HepG2 (cell line): ENCODE data around the gene PAN2. TPM values are rescaled to one million over a fixed set of nuclear protein-coding genes. Genes with fewer than 3 reads are reported as not detected.

Experiments used
- ARNT ChIP-seq: fragments of 450-650 bp; IDR thresholded peaks from 2 replicates; pipeline ENCODE4 v1.6.1; 2017
- BRD4 ChIP-seq: sonication (generic); formaldehyde crosslinking; IDR thresholded peaks from 2 replicates; pipeline ENCODE4 v1.4.0; 2020; ENCODE audit warnings: missing genetic modification reagents
- CCAR2 ChIP-seq: fragments of 200-400 bp; formaldehyde crosslinking; optimal IDR thresholded peaks from 2 replicates; pipeline ENCODE3; 2018; ENCODE audit warnings: low read depth, mild to moderate bottlenecking, low read length, moderate library complexity
- CHD4 ChIP-seq: fragments of 200-600 bp; sonication (generic); IDR thresholded peaks from 2 replicates; pipeline ENCODE4 v1.7.0; 2017; ENCODE audit warnings: mild to moderate bottlenecking, low read length, borderline replicate concordance
- DDIT3 ChIP-seq: sonication (generic); formaldehyde crosslinking; IDR thresholded peaks from 2 replicates; pipeline ENCODE4 v1.4.0; 2020; ENCODE audit warnings: mild to moderate bottlenecking, missing genetic modification reagents
- ETV5 ChIP-seq: IDR thresholded peaks from 2 replicates; pipeline ENCODE4 v1.6.1; 2018; ENCODE audit warnings: missing biosample characterization, missing genetic modification reagents, inconsistent platforms, borderline replicate concordance
- HNF4A ChIP-seq: sonication (generic); formaldehyde crosslinking; IDR thresholded peaks from 2 replicates; pipeline ENCODE4 v1.4.0; 2020; ENCODE audit warnings: missing genetic modification reagents
- IRF9 ChIP-seq: sonication (generic); formaldehyde crosslinking; IDR thresholded peaks from 2 replicates; pipeline ENCODE4 v1.8.0; 2022; ENCODE audit warnings: missing genetic modification reagents, mild to moderate bottlenecking, borderline replicate concordance
- KDM5A ChIP-seq: fragments of 200-600 bp; sonication (generic); IDR thresholded peaks from 2 replicates; pipeline ENCODE4 v1.7.0; 2018; ENCODE audit warnings: antibody characterized with exemption, mild to moderate bottlenecking, low read length, borderline replicate concordance
- KLF15 ChIP-seq: sonication (generic); formaldehyde crosslinking; IDR thresholded peaks from 2 replicates; pipeline ENCODE4 v1.8.1; 2023; ENCODE audit warnings: borderline replicate concordance, mild to moderate bottlenecking, inconsistent platforms, missing genetic modification reagents, mixed read lengths
- MBNL3 ChIP-seq: fragments of 250-450 bp; sonication (Bioruptor Pico); conservative IDR thresholded peaks from 2 replicates; pipeline ENCODE4 v1.8.0; 2022; ENCODE audit warnings: mild to moderate bottlenecking, inconsistent platforms
- PLSCR1 ChIP-seq: sonication (generic); formaldehyde crosslinking; IDR thresholded peaks from 2 replicates; pipeline ENCODE4 v1.5.0; 2020; ENCODE audit warnings: missing genetic modification reagents, mild to moderate bottlenecking, borderline replicate concordance
- PTBP1 ChIP-seq: fragments of 200-400 bp; formaldehyde crosslinking; IDR thresholded peaks from 2 replicates; pipeline ENCODE4 v1.6.1; 2018; ENCODE audit warnings: low read length, low read depth; ENCODE audit not compliant: poor library complexity, severe bottlenecking
- SNAPC5 ChIP-seq: sonication (generic); formaldehyde crosslinking; IDR thresholded peaks from 2 replicates; pipeline ENCODE4 v1.8.1; 2023; ENCODE audit warnings: mild to moderate bottlenecking, missing genetic modification reagents, borderline replicate concordance
- TCF7L2 ChIP-seq: IDR thresholded peaks from 2 replicates; pipeline ENCODE4 v1.6.1; 2011; ENCODE audit warnings: mild to moderate bottlenecking, low read depth, low read length, moderate library complexity
- ZBTB37 ChIP-seq: sonication (generic); formaldehyde crosslinking; IDR thresholded peaks from 2 replicates; pipeline ENCODE4 v1.4.0; 2020; ENCODE audit warnings: mild to moderate bottlenecking, missing genetic modification reagents
- ZFP90 ChIP-seq: sonication (generic); formaldehyde crosslinking; IDR thresholded peaks from 2 replicates; pipeline ENCODE4 v1.8.0; 2022; ENCODE audit warnings: missing genetic modification reagents, mild to moderate bottlenecking, inconsistent platforms, borderline replicate concordance
- ZMAT5 ChIP-seq: sonication (generic); formaldehyde crosslinking; IDR thresholded peaks from 2 replicates; pipeline ENCODE4 v1.5.0; 2020; ENCODE audit warnings: mild to moderate bottlenecking, low read depth, missing genetic modification reagents, borderline replicate concordance
- ZMYM3 ChIP-seq: sonication (generic); formaldehyde crosslinking; IDR thresholded peaks from 2 replicates; pipeline ENCODE4 v1.5.1; 2020; ENCODE audit warnings: mild to moderate bottlenecking, missing genetic modification reagents
- ZNF10 ChIP-seq: sonication (generic); formaldehyde crosslinking; IDR thresholded peaks from 2 replicates; pipeline ENCODE4 v1.4.0; 2020; ENCODE audit warnings: mild to moderate bottlenecking, low read depth, missing genetic modification reagents, borderline replicate concordance
- ZNF12 ChIP-seq: sonication (generic); formaldehyde crosslinking; IDR thresholded peaks from 2 replicates; pipeline ENCODE4 v1.5.0; 2020; ENCODE audit warnings: missing genetic modification reagents
- ZNF326 ChIP-seq: sonication (generic); formaldehyde crosslinking; IDR thresholded peaks from 2 replicates; pipeline ENCODE4 v1.4.0; 2020; ENCODE audit warnings: missing genetic modification reagents, borderline replicate concordance
- ZNF430 ChIP-seq: sonication (generic); formaldehyde crosslinking; IDR thresholded peaks from 2 replicates; pipeline ENCODE4 v1.9.0; 2021; ENCODE audit warnings: mild to moderate bottlenecking, missing genetic modification reagents
- ZNF614 ChIP-seq: IDR thresholded peaks from 2 replicates; pipeline ENCODE4 v1.6.1; 2018; ENCODE audit warnings: missing biosample characterization, missing genetic modification reagents, inconsistent platforms, borderline replicate concordance
- polyA plus RNA-seq, 8 experiments: library from polyadenylated mRNA; depleted of rRNA in 3 of 8; stranded (reverse) in 7 of 8; unstranded in 1 of 8; fragments of >200 nt; fragmentation: Illumina TruSeq in 4 of 8; extraction: Trizol in 4 of 8; gene quantifications; 2 replicates each; pipeline versions ENCODE4 v1.2.1 to v1.2.3, GENCODE V29; 2011 to 2016; ENCODE audit warnings: low read depth in 4 of 8, missing spikeins in 1 of 8, mixed read lengths in 1 of 8; ENCODE audit not compliant: insufficient read depth in 1 of 8
- total RNA-seq, 5 experiments: library from RNA; depleted of rRNA; stranded (reverse); fragments of >200 nt; fragmentation: Illumina TruSeq; extraction: Trizol; gene quantifications; 2 replicates each; pipeline ENCODE4 v1.2.3, GENCODE V29; 2016; ENCODE audit warnings: low read depth in 1 of 5

PAN2 gene
- total and polyA plus RNA-seq, 2 of the 13 experiments (the other 11 are each of a cell fraction or from before 2014, with no cell fraction given), result 27.2 to 61.1 TPM

GRCh38 chr12:56300644-56301464, 32.9 kb downstream of the PAN2 start (continued):
- TF ChIP-seq SNAPC5 (CRISPR knock-in tag), result no peak
- no peak for TF ChIP-seq ZFP90 (CRISPR knock-in tag)
- TF ChIP-seq ETV5 (CRISPR knock-in tag), result no peak
- 0 out of 2 replicates have a peak, but pooled peaks have one; percentile 21 for TF ChIP-seq CHD4
- peak; percentile 1; the same call in 1 of the 2 replicates for TF ChIP-seq HNF4A (CRISPR knock-in tag)
- no peak for TF ChIP-seq ARNT
- TF ChIP-seq ZMAT5 (CRISPR knock-in tag), result no peak
- TF ChIP-seq CCAR2, result no peak
- no peak for TF ChIP-seq ZBTB37 (CRISPR knock-in tag)
- TF ChIP-seq IRF9 (CRISPR knock-in tag), result no peak
- no peak for TF ChIP-seq TCF7L2
- TF ChIP-seq ZNF326 (CRISPR knock-in tag), result no peak
- TF ChIP-seq KLF15, result no peak
- TF ChIP-seq ZNF10 (CRISPR knock-in tag), result no peak
- 0 out of 2 replicates have a peak, but pooled peaks have one; percentile 24 for TF ChIP-seq BRD4 (CRISPR knock-in tag)
- peak; percentile 1; the same call in 1 of the 2 replicates for TF ChIP-seq KDM5A
- no peak for TF ChIP-seq ZMYM3 (CRISPR knock-in tag)
- 0 out of 2 replicates have a peak, but pooled peaks have one; percentile 18 for TF ChIP-seq ZNF430 (CRISPR knock-in tag)
- no peak for TF ChIP-seq ZNF12
- no peak for TF ChIP-seq PLSCR1 (CRISPR knock-in tag)
- no peak for TF ChIP-seq MBNL3
- TF ChIP-seq ZNF614 (CRISPR knock-in tag), result no peak
- no peak for TF ChIP-seq PTBP1
- TF ChIP-seq DDIT3 (CRISPR knock-in tag), result no peak
